SU-DHL-6 (cell line): ENCODE measurements around the gene NOL9.

ENCODE experiments used
- EZH2phosphoT487 ChIP-seq: fragments of 200-600 bp; sonication (generic), shearing (Covaris generic); conservative IDR thresholded peaks from 2 replicates; pipeline ENCODE4 v1.6.1; 2018; ENCODE audit warnings: mild to moderate bottlenecking, antibody characterized with exemption, low read length, moderate library complexity, mixed read lengths
- TF ChIP-seq, protein P1 (sequence below): fragments of 200-600 bp; sonication (generic); IDR thresholded peaks from one replicate; pipeline ENCODE4 v1.5.1; 2017; ENCODE audit warnings: antibody characterized with exemption, mild to moderate bottlenecking, low read length, moderate library complexity; ENCODE audit not compliant: insufficient read depth, poor library complexity, severe bottlenecking

DNA sequence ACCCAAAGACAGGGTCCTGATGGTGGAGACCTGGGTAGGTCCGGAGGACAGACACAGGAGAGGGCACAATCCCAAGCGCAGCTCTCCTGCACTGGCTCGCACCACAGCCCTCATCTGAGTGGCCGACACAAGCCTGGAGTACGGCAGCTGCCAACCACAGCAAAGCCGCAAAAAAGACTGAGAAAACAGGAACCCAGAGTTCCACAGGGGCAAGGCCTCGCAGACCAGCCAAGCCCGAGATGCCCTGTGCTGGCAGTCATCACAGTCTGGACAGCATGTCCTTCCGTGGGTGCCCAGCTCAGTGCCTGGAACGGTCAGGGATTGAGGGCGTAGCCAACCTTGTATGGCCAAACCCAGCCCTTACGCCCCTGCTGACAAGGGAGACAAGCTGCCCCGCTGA is 36.9 kb upstream of the NOL9 start:
- TF ChIP-seq, protein P1, sequence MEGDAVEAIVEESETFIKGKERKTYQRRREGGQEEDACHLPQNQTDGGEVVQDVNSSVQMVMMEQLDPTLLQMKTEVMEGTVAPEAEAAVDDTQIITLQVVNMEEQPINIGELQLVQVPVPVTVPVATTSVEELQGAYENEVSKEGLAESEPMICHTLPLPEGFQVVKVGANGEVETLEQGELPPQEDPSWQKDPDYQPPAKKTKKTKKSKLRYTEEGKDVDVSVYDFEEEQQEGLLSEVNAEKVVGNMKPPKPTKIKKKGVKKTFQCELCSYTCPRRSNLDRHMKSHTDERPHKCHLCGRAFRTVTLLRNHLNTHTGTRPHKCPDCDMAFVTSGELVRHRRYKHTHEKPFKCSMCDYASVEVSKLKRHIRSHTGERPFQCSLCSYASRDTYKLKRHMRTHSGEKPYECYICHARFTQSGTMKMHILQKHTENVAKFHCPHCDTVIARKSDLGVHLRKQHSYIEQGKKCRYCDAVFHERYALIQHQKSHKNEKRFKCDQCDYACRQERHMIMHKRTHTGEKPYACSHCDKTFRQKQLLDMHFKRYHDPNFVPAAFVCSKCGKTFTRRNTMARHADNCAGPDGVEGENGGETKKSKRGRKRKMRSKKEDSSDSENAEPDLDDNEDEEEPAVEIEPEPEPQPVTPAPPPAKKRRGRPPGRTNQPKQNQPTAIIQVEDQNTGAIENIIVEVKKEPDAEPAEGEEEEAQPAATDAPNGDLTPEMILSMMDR = no peak
- no peak for TF ChIP-seq EZH2phosphoT487
